Amygdala (tissue), 56 donors: ENCODE data around the gene PAX9.
"Not testable (repeated sequence)": the region's sequence is repeated elsewhere in the genome, so short reads cannot be mapped to it uniquely, and the experiment has no call there.

Experiments
- DNase-seq, 56 donors: peaks; one replicate each; lab custom pipeline; 2025; lab: John Stamatoyannopoulos, UW

Gene PAX9

DNA sequence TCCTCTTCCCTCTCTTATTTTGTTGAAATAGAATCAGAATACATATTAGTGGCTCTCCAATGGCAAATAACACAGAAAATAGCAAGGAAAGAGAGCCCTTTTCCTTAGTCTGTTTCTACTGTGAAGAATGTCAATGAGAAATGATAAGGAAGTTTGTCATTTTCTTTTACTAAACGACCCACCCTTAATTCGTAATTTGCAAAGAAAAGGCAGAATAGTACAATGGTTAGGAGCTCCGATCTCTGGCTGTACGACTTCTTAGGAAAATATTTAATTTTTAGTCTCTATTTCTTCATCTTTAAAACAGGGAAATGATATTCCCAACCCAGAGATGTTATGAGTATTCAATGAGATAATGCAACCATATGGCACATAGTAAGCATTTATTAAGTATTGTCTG lies 6.0 kb downstream of the PAX9 start:
- no peak for DNase-seq

DNA sequence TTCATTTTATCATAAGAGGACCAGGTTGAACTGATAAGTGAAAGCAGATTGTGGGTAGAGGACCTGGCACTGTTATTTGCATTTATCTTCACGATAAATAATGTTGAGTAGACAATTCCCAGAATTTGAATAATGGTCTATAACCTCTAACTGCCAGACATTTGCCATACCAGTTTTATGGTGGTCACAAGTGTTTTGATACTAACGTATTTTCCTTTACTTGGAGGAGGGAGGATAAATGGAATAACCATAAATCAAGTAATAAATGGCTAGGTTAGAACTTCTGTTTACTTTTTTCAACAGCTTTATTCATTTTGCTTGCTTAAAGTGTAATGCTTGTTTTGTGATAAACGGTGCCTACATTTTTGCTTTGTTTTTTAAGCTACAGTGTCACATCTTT lies 9.5 kb downstream of the PAX9 start:
- DNase-seq, result no peak

DNA sequence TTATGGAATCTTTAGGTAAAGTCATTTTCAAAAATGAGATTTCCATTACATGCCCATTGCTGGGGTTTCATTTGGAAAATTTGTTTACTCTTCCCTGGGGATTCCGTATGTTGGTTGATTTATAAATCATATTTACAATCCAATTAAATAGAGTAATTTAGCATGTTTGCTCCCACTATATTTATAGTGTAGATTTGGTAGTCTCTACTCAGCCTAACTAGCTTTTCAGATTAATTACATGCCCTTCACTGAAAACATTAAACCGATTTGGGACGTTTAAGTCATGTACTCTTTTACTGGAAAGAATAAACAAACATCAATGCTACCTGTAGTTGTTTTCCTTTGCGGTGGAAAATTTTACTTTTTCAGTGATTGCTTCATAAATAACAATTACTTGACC lies 10.4 kb downstream of the PAX9 start:
- no peak for DNase-seq

DNA sequence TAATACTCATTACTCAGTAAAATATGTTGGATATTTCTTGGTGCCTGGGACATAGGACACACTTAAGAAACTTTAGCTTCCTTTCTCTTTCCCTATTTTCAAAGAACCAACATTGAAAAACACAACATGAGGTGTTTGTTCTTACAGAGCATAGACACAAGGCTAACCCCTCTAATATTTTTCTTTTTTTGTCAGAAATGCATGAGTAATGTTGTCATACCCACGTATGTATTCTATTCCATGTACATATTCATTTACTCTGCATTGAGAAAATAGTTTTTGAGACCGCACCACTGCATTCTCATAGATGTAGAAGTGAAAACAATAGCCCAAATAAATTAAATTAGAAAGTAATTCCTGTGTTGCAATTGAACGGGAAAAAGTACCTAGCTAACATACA lies 13.0 kb downstream of the PAX9 start:
- no peak for DNase-seq

DNA sequence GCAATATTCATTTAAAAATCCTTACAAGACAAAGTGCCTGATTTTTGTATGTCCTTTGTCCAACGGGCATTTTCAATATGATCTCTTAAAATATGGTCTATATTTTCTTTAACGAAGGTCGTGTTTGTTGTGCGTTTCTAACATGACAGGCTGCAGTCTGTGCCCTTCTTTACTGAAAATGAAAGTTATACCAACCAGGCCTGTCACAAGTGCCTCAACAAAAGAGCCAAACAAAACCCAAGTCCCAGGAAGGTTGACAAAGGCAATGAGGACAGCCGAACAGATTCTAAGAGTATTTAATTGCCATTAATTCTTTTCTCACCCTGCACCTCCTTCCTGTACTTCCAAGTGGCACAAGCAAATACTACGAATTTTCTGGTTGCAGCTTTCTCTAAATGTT lies 13.9 kb downstream of the PAX9 start:
- no peak for DNase-seq

DNA sequence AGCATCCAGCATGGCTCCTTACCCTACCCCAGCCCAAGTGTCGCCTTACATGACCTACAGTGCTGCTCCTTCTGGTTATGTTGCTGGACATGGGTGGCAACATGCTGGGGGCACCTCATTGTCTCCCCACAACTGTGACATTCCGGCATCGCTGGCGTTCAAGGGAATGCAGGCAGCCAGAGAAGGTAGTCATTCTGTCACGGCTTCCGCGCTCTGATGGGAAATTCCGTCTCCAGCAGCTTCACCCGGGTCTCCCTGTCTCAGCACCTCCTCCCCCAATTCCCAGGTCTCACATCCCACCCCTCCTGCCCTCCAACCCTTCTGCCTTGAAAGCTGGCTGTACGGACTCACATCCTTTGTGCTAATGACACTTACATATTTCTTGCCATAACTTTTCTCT lies 14.6 kb downstream of the PAX9 start:
- DNase-seq, result no peak

DNA sequence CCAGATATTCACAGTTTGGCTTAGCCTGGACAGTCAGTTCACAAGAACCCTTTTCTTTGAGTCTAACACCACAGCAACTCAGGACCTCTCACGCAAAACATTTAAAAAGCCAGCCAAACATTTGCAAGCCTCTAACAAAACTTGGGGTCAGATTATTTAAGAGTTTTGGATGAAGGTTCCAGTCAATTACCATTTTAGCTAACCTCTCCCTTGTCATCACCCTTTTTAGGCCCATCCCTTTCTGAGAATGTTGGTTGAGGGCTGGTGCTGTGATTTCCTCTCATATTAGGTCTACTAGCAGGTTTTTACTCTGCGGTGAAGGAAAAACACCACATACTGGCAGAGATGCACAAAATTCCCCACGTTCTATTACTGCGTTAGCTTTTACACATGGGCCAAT lies 20.7 kb downstream of the PAX9 start:
- no peak for DNase-seq

DNA sequence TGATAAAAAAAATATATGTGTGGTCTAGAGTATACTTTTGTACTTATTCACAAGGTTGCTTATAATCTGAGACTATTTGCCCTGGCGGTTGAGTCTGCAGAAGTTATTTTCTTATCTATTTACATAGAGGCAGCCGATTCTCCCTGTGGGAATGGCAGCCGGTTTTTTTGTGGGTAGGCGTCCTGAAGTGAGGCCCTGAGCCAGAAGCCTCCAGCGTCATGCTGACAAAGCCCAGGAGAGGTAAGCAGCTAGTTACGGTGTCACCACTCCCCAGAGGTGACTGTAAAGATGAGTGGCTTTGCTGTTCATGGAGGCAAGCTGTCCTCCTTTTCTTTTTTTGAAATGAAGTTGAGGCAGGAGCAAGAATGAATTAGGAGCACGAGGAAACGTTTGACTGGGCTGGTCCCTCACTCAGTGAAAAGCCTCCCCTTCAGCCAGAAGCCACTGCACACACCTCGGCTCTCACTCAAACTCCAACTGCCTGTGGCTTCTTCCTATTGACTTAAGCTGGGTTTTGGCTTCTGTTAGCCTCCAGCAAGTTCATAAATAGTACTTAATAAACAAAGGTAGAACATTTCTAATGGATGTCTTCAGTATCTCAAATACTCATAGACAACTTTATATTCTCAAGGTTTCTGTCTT lies 21.5 kb downstream of the PAX9 start:
- DNase-seq, result no peak

DNA sequence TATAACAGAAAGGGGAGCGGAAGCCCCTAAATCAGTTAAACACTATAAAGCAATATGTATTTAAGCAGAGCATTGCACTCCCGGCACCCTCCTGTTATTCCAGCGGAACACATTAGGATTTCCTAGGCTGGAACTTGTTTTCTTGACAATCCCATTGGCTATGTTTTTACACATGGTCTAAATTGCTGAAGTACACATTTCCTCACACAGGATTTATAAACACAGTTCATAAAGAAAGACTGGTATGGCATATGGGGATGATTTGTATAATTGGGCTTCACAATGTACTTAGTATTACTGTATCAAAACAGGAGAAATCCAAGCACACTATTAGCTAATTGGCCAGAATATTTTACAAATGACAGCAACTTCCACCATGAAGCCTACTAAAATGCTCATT lies 23.3 kb downstream of the PAX9 start:
- no peak for DNase-seq

DNA sequence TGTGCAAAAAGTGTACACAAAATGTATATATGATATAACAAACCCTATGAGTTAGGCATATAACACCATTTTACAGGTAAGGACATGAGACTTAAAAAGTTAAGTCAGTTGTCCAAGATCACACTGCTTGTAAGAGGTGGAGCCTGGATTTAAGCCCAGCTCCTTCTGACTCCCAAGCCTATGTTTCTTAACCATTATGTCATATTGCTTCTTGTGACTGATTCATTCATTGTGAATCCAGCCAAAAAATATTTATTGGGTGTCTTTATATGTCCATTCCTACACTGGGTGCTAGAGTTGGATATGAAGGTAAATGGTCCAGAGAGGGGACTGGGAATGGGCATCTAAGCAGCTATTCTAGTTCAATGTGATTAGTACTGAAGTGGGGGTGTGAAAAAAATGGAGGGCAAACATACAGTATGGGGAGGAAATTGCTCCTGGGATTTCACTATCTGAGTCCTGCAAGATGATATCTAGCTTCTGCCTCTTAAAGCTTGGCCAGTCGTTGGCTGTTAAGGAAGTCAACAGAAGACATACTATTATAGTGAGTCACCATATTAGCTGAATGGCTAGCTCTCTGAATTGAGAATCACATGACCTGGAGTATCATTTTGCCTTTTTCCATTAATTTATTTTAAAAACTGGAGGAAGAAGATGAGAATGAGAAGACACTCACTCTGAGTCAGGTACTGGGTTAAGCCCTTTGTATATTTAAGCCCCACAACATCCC lies 28.8 kb downstream of the PAX9 start:
- no peak for DNase-seq

DNA sequence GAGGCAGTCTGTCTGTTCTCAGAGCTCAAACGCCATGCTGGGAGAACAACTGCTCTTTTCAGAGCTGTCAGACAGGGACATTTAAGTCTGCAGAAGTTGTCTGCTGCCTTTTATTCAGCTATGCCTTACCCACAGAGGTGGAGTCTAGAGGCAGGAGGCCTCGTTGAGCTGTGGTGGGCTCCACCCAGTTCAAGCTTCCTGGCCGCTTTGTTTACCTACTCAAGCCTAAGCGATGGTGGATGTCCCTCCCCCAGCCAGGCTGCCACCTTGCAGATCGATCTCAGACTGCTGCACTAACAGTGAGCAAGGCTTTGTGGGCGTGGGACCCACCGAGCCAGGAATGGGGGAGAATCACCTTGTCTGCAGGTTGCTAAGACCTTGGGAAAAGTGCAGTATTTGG lies 37.8 kb downstream of the PAX9 start:
- not testable (repeated sequence) for DNase-seq

DNA sequence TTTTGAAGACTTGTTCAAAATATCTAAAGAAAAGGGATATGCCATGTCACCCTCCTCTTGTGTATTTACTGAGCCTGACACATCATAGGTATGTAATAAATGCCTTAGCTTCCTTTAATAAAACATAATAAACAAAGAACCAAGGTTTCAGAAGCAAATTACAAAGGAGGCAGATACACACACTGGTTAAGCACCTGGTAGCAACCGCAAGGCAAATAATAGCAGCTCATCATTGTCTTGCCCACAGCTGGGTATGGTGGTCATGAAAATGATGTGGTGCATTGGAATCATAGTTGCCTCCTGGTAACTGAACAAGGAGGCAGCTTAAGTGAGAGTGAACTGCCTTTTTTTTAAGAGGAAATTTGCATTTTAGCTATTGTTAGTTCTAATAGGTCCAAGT lies 39.0 kb downstream of the PAX9 start:
- no peak for DNase-seq

DNA sequence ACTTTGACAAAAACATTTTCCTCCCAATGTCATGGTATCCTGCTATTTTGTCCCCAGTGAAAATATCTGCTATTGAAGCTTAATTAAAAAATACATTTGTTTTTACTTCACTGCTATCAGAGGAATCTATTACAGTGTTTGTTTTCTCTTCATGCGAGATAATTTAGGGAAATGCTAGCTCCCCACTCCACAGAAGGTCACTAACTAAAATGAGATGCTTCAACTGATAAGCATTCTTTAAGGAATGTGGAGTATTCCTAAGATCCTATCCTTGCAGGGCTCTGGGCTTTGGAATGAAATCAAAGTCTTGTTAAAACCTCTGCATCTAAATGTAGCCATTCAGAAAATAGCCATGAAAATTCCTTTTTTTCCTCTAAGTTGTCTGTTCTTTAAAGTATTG lies 39.5 kb downstream of the PAX9 start:
- no peak for DNase-seq

DNA sequence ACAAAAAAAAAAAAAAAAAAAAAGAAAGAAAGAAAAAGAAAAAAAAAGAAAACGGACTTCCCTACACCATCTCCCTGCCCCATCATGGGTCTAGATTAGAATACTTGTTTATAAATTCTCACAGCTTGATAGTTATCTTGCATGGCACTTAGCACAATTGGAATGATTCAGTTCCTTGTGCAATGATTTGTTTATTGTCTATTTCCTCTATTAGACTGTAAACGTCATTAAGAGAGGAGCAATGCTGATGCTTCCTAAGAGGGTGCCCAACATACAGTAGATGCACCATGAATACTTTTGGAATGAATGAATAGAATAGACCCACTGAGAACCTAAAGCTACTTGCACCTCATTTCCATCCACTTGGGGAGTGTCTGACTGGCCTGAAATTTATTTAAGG lies 40.8 kb downstream of the PAX9 start:
- DNase-seq, result no peak

DNA sequence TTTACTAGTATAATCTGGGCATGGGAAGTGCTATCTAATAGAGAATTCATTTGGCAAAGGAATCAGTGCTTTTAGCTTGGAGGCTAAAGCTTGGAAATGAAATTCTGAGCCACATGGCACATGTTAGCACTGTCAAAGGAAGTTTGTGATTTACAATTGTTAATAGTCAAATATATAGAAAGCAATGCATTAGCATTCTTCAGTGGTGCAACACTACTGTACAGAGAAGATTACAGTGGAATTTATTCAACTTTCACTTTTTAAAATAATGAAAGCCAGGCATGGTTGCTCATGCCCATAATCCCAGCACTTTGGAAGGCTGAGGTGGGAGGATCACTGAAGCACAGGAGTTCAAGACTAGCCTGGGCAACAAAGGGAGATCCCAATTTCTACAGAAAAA lies 45.9 kb downstream of the PAX9 start:
- DNase-seq, result no peak

DNA sequence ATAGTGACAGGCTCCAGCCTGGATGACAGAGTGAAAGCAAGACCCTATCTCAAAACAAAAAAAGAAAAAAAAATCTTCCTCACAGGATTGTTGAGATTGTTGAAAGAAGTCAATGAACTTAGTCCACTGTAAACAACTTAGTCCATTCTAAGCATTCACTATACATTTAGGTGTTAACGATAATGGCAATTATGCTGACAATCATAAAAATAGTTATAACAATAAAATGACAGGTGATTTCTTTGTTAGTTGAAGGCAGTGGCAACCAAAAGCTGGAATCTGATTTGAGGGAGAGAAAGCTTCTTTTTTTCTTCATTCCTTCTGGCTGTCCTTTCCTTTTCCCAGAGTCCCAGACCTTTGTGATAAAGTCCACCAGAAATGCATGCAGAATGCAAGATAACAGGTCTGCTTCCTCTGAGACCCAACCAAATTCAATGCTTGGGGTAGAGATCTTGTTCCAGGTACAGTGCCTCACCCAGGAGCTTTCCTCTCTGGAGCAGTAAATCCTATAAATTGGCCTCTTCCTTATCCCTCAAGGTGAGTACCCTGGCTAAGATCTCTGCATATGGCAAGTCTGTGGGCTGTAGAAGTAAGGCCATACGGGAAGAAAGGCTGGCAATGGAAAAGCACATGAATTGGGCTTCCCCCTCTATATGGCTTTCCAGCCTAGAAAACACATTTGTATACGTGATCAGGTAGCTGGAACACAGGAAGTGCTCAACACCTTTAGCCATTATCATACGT lies 52.5 kb downstream of the PAX9 start:
- DNase-seq, result no peak

DNA sequence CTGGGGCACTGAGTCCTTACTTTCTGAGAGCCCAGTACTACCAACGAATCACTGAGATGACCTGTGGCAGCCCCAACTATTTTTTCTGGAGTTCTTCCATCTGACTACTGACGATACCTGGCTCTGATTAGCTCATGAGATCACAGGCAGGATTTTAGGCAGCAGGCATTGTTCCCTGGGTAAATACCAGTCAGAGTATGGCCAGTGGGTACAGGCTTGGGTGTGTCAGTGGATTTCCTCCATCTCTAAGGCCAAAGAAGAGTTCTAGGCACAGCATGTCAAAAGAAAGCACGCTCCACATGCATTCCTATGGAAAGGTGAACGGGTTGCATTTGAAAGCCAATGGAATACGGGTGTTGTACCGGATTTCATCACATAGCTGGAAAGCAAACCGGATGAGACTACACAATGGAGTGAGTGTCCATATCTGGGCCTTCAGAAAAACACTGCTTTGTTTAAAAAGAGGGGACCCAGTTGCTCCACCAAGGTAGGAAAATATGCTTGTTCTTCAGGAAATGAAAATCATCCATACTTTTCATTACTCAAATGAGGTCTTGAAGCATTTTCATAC lies 55.0 kb downstream of the PAX9 start:
- no peak for DNase-seq

DNA sequence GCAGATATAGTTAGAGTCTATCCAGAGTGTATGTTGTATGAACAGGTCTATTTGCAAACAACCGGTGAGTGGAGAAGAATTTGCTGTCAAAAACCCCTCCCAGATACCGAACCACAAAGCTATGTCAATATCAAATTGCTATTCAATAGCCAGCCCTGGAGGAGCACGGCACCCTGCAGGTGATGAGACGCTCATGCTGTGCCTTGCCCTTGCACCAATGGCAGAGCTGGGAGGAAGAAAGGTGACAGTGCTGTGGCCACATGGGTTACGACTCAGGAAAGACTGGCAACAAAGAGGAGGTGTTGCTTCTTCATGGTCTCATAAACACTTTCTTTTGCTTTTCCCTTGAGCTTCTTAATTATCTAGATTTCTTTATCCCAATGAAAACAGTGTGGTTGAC lies 55.7 kb downstream of the PAX9 start:
- no peak for DNase-seq

DNA sequence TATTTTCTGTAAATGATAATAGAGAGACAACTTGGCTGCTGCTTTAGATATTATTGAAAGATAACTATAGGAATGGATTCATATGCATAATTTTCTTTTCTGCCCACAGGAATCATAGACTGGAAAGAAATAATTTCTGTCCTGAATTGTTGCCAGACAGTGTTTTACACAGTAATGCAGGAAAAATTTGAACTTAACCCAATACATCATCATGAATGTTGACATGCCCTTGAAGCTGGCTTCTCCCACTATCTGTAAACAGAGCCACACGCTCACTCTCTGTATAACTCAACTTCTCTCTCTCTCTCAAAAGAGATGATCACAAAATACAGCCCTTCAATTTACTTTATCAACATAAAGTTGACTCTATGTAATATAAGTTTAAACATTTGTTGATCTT lies 56.6 kb downstream of the PAX9 start:
- no peak for DNase-seq

DNA sequence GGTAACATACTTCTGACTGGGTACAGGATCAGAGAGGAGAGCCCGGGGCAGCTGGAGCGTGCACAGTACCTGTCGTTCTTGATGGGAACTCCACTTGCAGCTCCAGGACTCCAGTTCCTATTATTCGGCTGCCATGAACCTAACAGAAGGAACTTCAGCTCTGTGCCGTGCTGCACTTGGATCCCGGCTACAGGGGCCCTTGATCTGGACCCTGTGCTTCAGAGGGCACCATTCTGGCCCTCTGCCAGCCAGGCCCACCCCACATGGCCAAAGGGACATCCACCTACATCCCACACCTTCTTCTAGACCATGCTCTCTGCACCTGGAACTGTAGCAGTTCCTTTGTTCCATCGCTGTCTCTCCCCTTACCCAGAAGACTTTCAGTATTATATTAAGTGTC lies 58.2 kb downstream of the PAX9 start:
- DNase-seq, result no peak

DNA sequence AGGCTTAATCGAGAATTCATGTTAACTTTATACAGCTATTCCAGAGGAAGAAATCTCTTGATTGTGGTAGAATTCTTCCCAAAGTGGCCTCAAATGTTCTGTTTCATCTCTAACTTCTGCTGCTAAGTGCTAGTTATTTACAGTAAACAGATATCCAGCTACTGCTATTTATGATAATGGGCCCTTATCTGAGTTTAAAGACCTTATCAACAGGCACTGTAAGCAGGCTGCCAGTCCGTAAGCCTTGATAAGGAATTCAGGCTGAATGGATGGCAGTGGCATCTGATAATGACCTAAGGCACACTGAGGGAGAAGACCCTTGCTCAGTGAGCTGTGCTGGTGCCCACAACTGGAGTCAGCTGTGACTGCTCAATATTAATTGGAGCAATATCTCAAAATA lies 59.0 kb downstream of the PAX9 start:
- DNase-seq, result no peak

DNA sequence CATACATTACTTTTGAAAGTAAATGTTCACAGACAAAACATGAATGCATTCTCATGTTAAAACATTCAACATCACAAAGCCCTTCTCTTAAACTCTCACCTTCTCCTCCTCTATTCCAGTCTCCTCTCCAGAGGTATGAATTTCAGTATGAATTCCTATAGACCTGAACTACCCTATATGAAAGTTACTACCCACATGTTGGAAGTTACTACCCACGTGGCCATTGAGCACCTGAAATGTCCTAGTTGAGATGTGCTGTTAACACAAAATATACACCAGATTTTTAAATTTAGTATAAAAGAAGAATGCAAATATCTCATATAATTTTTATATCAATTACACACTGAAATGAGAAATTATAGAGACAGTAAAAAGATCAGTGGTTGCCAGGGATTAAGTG lies 60.2 kb downstream of the PAX9 start:
- no peak for DNase-seq
